SU-DHL-6 (cell line): ENCODE measurements around the gene TIMM8B.

Source experiments
- H2AFZ ChIP-seq: fragments of 200-600 bp; sonication (generic); 2 replicates; pipeline ENCODE4 v1.6.1; 2014; ENCODE audit warnings: low read depth, mild to moderate bottlenecking, moderate library complexity, mixed read lengths, antibody characterized with exemption, low read length; ENCODE audit not compliant: severe bottlenecking
- H3F3A ChIP-seq: fragments of 200-600 bp; shearing (Covaris generic); 2 replicates; pipeline ENCODE4 v1.6.0; 2016; ENCODE audit warnings: antibody characterized with exemption, mild to moderate bottlenecking; ENCODE audit not compliant: insufficient read depth
- H3K27ac ChIP-seq: fragments of 200-600 bp; sonication (generic); 2 replicates; pipeline ENCODE4 v1.5.1; 2016; ENCODE audit warnings: low read depth, mild to moderate bottlenecking, low read length, moderate library complexity, mixed read lengths
- H3K27me3 ChIP-seq: fragments of 200-600 bp; sonication (generic), shearing (Covaris generic); 2 replicates; pipeline ENCODE4 v1.6.0; 2014; ENCODE audit warnings: mild to moderate bottlenecking, low read length
- H3K36me3 ChIP-seq: fragments of 200-600 bp; sonication (generic); 2 replicates; pipeline ENCODE4 v1.6.1; 2014; ENCODE audit warnings: mild to moderate bottlenecking, low read length, mixed read lengths
- H3K4me2 ChIP-seq: fragments of 300-600, 200-600 bp; shearing (Covaris generic), sonication (generic); 2 replicates; pipeline ENCODE4 v1.6.0; 2014; ENCODE audit warnings: low read length, low read depth, mild to moderate bottlenecking; ENCODE audit not compliant: poor library complexity, severe bottlenecking
- H3K4me3 ChIP-seq: fragments of 200-600 bp; sonication (generic); 2 replicates; pipeline ENCODE4 v1.5.1; 2014; ENCODE audit warnings: antibody characterized with exemption, low read length, mild to moderate bottlenecking, mixed read lengths; ENCODE audit not compliant: insufficient read depth, poor library complexity, severe bottlenecking
- H3K79me2 ChIP-seq: fragments of 200-600 bp; sonication (generic); 2 replicates; pipeline ENCODE4 v1.6.1; 2014; ENCODE audit warnings: mild to moderate bottlenecking, low read length, moderate library complexity; ENCODE audit not compliant: insufficient read depth
- H3K9ac ChIP-seq: fragments of 200-600 bp; sonication (generic); 2 replicates; pipeline ENCODE4 v1.7.0; 2014; ENCODE audit warnings: mild to moderate bottlenecking, low read length
- H3K9me2 ChIP-seq: fragments of 200-600 bp; sonication (generic); replicated peaks from 2 replicates; pipeline ENCODE4 v1.6.1; 2014; ENCODE audit warnings: low read length; ENCODE audit not compliant: insufficient read depth
- H3K9me3 ChIP-seq: fragments of 200-600 bp; sonication (generic); 2 replicates; pipeline ENCODE4 v1.6.1; 2014; ENCODE audit warnings: low read length, mixed read lengths; ENCODE audit not compliant: insufficient read depth
- H4K20me1 ChIP-seq: fragments of 200-600 bp; sonication (generic); 2 replicates; pipeline ENCODE4 v1.6.1; 2014; ENCODE audit warnings: low read depth, mild to moderate bottlenecking, antibody characterized with exemption, low read length, moderate library complexity, mixed read lengths
- CTCF ChIP-seq: fragments of 200-600 bp; sonication (generic); IDR thresholded peaks from one replicate; pipeline ENCODE4 v1.5.1; 2017; ENCODE audit warnings: antibody characterized with exemption, mild to moderate bottlenecking, low read length, moderate library complexity; ENCODE audit not compliant: insufficient read depth, poor library complexity, severe bottlenecking
- EZH2phosphoT487 ChIP-seq: fragments of 200-600 bp; sonication (generic), shearing (Covaris generic); conservative IDR thresholded peaks from 2 replicates; pipeline ENCODE4 v1.6.1; 2018; ENCODE audit warnings: mild to moderate bottlenecking, antibody characterized with exemption, low read length, moderate library complexity, mixed read lengths

The TIMM8B gene

DNA sequence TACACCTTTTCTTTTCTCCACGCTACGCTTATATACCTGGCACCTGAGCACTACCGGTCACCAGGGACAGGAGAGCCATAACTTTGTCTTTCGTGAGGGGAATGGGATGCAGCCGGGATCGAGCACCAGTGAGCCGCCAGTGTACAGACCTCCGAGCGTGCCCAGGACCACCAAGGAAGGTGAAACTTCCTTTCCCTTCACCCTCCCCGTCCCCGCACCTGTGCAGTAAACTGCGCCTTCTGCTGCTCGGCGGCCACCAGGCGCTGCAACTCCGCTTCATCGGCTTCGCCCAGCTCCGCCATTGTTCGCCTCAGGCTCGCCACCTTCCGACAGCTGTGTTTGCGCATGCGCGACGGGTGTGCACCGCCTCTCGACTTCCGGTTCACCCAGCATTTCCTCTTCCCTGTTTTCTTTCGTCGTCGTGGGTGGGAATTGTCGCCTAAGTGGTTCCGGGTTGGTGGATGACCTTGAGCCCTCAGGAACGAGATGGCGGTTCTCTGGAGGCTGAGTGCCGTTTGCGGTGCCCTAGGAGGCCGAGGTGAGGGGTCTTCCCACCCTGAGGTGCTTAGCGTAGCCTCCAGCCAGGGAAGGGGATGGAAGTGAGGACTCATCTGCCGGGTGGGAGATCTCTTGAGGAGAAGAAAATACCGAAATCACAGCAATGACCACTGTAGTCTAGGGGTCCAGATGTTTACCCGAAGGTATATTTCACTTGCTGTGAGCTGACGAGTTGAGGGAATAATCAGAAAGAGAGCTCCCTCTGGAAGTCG, at the start of gene TIMM8B, which contains the start of gene SDHD:
Gene TIMM8B (minus strand): TSS at position 335 of the 770 bp plus-strand sequence. CDS start 33 bp downstream, at position 302.
Gene SDHD (plus strand): TSS at position 452 of the 770 bp plus-strand sequence. CDS start 35 bp downstream, at position 487.
- peak within 1 kb of the TSS; percentile 34 for H3K27ac ChIP-seq
- H3F3A ChIP-seq = peaks cover 37% of the 10 kb centered on the region
- peak within 1 kb of the TSS; percentile 88 for H3K4me3 ChIP-seq
- peak within 1 kb of the TSS; percentile 90 for H3K9ac ChIP-seq
- peak within 1 kb of the TSS; percentile 80 for H3K4me2 ChIP-seq
- H3K9me2 ChIP-seq = no peaks in the 10 kb centered on the region
- H3K27me3 ChIP-seq = no peaks in the 10 kb centered on the region
- no peaks in the 10 kb centered on the region for H4K20me1 ChIP-seq
- peaks cover 19% of the 10 kb centered on the region; the same call in 1 of the 2 replicates for H3K36me3 ChIP-seq
- TF ChIP-seq CTCF = no peak
- TF ChIP-seq EZH2phosphoT487 = no peak
- peak within 1 kb of the TSS; percentile 62 for H2AFZ ChIP-seq
- H3K79me2 ChIP-seq = peaks cover 55% of the 10 kb centered on the region
- H3K9me3 ChIP-seq = no peaks in the 10 kb centered on the region

DNA sequence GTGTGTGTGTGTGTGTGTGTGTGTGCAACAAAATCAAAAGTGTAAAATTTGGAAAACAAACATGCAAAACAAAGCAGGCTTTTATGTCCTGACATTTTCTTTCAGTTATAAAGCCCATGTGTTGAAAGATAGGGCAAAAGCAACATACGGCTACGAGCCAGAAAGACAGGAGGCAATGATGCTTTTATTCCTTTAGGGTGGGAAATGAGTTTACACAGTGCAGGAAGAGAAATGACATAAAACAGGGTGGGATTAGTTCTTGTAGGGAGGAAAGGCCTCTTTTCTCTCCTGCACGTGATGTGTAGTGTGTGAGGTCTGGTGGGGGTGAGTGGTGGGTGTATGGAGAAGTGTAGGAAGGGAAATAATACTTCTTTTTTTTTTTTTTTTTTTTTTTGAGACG, 47.9 kb upstream of the TIMM8B start:
- TF ChIP-seq EZH2phosphoT487 = no peak
- no peak for TF ChIP-seq CTCF

DNA sequence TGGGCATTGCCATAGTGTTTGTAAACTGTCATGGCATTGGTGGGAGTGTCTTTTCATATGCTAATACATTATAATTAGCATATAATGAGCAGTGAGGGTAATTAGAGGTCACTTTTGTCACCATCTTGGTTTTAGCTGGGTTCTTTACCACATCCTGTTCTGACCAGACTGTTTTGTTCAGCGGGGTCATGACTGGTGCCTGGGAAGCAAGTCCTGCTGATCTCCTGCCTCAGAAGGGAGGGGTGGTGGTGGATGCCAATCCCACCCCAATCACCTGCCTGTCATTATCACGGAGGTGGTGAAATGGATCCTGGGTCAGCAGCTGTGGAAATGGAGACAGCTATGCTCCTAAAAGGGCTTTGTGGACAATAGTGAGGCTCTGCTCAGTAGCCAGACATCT, 46.2 kb upstream of the TIMM8B start:
- no peak overlapping the region for H3K4me3 ChIP-seq
- no peaks in the 10 kb centered on the region for H4K20me1 ChIP-seq
- no peak overlapping the region for H3K4me2 ChIP-seq
- no peaks in the 10 kb centered on the region for H3K9me2 ChIP-seq
- H2AFZ ChIP-seq = no peak overlapping the region
- H3K36me3 ChIP-seq = no peaks in the 10 kb centered on the region
- TF ChIP-seq CTCF = no peak
- TF ChIP-seq EZH2phosphoT487 = no peak
- H3K9ac ChIP-seq = no peak overlapping the region
- no peaks in the 10 kb centered on the region for H3F3A ChIP-seq
- no peaks in the 10 kb centered on the region for H3K27me3 ChIP-seq
- no peaks in the 10 kb centered on the region for H3K9me3 ChIP-seq
- no peaks in the 10 kb centered on the region for H3K79me2 ChIP-seq
- no peak overlapping the region for H3K27ac ChIP-seq

More for the DNA sequence above, 47.9 kb upstream of the TIMM8B start:
- Histone ChIP-seq H3K4me2 (no peak overlapping the region), H2AFZ (no peak overlapping the region), H3K27ac (no peak overlapping the region), H3K9me3 (no peaks in the 10 kb centered on the region), H3K36me3 (no peaks in the 10 kb centered on the region), H3F3A (no peaks in the 10 kb centered on the region), H3K4me3 (no peak overlapping the region), H3K9ac (no peak overlapping the region), H3K27me3 (no peaks in the 10 kb centered on the region), H3K79me2 (no peaks in the 10 kb centered on the region), H3K9me2 (no peaks in the 10 kb centered on the region), H4K20me1 (no peaks in the 10 kb centered on the region)
